K562 (cell line): Measurements from ENCODE around the gene EXOSC2. TPM values are rescaled to one million over a fixed set of nuclear protein-coding genes. Genes with fewer than 3 reads are reported as not detected.

Experiments
- ERF ChIP-seq: fragments of 450-650 bp; formaldehyde crosslinking; IDR thresholded peaks from 2 replicates; pipeline ENCODE4 v1.4.0; 2020; ENCODE audit warnings: mild to moderate bottlenecking, mixed read lengths
- FOXK1 ChIP-seq: sonication (generic); formaldehyde crosslinking; IDR thresholded peaks from 2 replicates; pipeline ENCODE4 v1.8.0; 2022; ENCODE audit warnings: missing genetic modification reagents, mild to moderate bottlenecking, borderline replicate concordance
- JUNB ChIP-seq: fragments of 450-650 bp; formaldehyde crosslinking; conservative IDR thresholded peaks from 2 replicates; pipeline ENCODE4 v1.4.0; 2020; ENCODE audit warnings: mild to moderate bottlenecking
- KLF10 ChIP-seq: fragments of 250-450 bp; sonication (Bioruptor Pico); IDR thresholded peaks from 2 replicates; pipeline ENCODE4 v1.6.1; 2021; ENCODE audit warnings: matching md5 sums
- KLF6 ChIP-seq: fragments of 250-450 bp; sonication (Bioruptor Pico); IDR thresholded peaks from 2 replicates; pipeline ENCODE4 v1.4.0; 2020; ENCODE audit warnings: mild to moderate bottlenecking, moderate library complexity, borderline replicate concordance
- PRMT5 ChIP-seq: sonication (generic); formaldehyde crosslinking; IDR thresholded peaks from 2 replicates; pipeline ENCODE4 v1.5.0; 2020; ENCODE audit warnings: missing genetic modification reagents
- PTBP1 ChIP-seq: fragments of 200-400 bp; formaldehyde crosslinking; IDR thresholded peaks from 2 replicates; pipeline ENCODE4 v1.6.1; 2017; ENCODE audit warnings: low read depth, low read length
- SMAD3 ChIP-seq: fragments of 450-650 bp; formaldehyde crosslinking; conservative IDR thresholded peaks from 2 replicates; pipeline ENCODE4 v1.4.0; 2020; ENCODE audit warnings: mild to moderate bottlenecking
- SRSF1 ChIP-seq: fragments of 200-400 bp; formaldehyde crosslinking; IDR thresholded peaks from 2 replicates; pipeline ENCODE4 v1.6.1; 2017; ENCODE audit warnings: mild to moderate bottlenecking, low read depth, low read length, moderate library complexity
- TAF9B ChIP-seq: fragments of 450-650 bp; IDR thresholded peaks from 2 replicates; pipeline ENCODE4 v1.6.1; 2018; ENCODE audit warnings: mild to moderate bottlenecking; ENCODE audit not compliant: partially characterized antibody
- ZNF224 ChIP-seq: sonication (generic); formaldehyde crosslinking; IDR thresholded peaks from 2 replicates; pipeline ENCODE4 v1.8.0; 2022; ENCODE audit warnings: mild to moderate bottlenecking, missing genetic modification reagents
- ZNF324 ChIP-seq: fragments of 250-450 bp; sonication (Bioruptor Pico); IDR thresholded peaks from 2 replicates; pipeline ENCODE4 v1.4.0; 2020; ENCODE audit warnings: mild to moderate bottlenecking
- polyA plus RNA-seq, 8 experiments: library from polyadenylated mRNA; depleted of rRNA in 4 of 8; stranded (reverse) in 5 of 8; unstranded in 3 of 8; fragments of >200 nt; fragmentation: Nextera tagmentation in 2 of 8; fragmentation: Illumina TruSeq in 1 of 8; extraction: Ambion mirVana in 2 of 8; extraction: Trizol in 1 of 8; gene quantifications; 2 replicates each; pipeline versions ENCODE4 v1.2.1 to v1.2.3, GENCODE V29; 2011 to 2014; ENCODE audit warnings: inconsistent platforms in 1 of 8, missing spikeins in 1 of 8
- total RNA-seq, 7 experiments: library from RNA; depleted of rRNA in 6 of 7; stranded (reverse); fragments of >200 nt in 6 of 7; fragmentation: Illumina TruSeq in 2 of 7; extraction: Trizol in 2 of 7; gene quantifications; 2 replicates each; pipeline versions ENCODE4 v1.2.1 to v1.2.3, GENCODE V29; 2011 to 2021; ENCODE audit warnings: low replicate concordance in 1 of 7
- TF ChIP-seq, protein P1 (sequence below): fragments of 250-450 bp; sonication (Bioruptor Pico); IDR thresholded peaks from 2 replicates; pipeline ENCODE4 v1.5.0; 2020; ENCODE audit warnings: mild to moderate bottlenecking, borderline replicate concordance
- TF ChIP-seq, protein P2 (sequence below): sonication (generic); formaldehyde crosslinking; IDR thresholded peaks from 2 replicates; pipeline ENCODE4 v1.8.0; 2022; ENCODE audit warnings: mild to moderate bottlenecking, missing genetic modification reagents
- TF ChIP-seq, protein P3 (sequence below), 2 experiments: fragments of 450-650 bp; formaldehyde crosslinking in 1 of 2; IDR thresholded peaks; 2 replicates each; pipeline versions ENCODE4 v1.4.0 to v1.6.1; 2014 to 2020; ENCODE audit warnings: mild to moderate bottlenecking in 2 of 2, borderline replicate concordance in 1 of 2, low read depth in 1 of 2
- TF ChIP-seq, protein P4 (sequence below): IDR thresholded peaks from 2 replicates; pipeline ENCODE4 v1.6.1; 2016; ENCODE audit warnings: missing genetic modification characterization, missing compliant biosample characterization

Gene EXOSC2
- total and polyA plus RNA-seq, 9 of the 15 experiments (the other 6 are each of a cell fraction or from before 2014, with no cell fraction given), result 46.0 to 101 (median 77.6) TPM

DNA sequence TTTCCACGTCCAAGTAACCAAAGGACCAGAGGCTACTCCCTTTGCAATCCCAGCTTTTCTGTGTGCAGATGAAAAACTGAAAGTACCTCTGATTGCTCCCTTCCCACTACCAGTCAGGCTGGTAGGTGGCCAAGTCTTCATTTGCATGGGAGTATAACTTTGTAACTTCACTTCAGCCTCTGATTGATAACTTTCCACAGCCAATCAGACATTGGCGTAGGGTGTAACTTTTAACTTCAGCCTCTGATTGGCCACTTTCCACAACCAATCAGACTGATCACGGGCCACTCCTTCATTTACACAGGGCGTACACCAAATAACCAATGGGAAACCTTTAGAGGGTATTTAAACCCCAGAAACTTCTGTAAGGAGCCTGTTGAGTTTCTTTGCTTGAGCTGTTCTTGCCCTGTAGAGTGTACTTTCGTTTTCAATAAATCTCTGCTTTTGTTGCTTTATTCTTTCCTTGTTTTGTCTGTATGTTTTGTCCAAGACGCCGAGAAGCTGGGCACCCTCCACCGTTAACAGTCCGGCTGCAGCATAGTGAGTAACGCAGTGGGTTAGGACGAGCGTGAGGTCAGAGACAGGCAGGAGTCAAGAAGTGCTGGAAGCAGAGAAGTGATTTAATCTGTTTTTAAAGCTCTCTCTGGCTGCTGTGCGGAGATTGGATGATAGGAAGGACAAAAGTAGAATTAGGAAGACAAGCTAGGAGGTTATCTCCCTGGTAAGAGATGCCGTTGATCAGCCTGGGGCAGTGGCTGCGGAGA is 3.5 kb upstream of the EXOSC2 start (continued):
- no peak for TF ChIP-seq KLF10 (CRISPR knock-in tag)
- no peak for TF ChIP-seq FOXK1 (CRISPR knock-in tag)
- TF ChIP-seq, protein P1, sequence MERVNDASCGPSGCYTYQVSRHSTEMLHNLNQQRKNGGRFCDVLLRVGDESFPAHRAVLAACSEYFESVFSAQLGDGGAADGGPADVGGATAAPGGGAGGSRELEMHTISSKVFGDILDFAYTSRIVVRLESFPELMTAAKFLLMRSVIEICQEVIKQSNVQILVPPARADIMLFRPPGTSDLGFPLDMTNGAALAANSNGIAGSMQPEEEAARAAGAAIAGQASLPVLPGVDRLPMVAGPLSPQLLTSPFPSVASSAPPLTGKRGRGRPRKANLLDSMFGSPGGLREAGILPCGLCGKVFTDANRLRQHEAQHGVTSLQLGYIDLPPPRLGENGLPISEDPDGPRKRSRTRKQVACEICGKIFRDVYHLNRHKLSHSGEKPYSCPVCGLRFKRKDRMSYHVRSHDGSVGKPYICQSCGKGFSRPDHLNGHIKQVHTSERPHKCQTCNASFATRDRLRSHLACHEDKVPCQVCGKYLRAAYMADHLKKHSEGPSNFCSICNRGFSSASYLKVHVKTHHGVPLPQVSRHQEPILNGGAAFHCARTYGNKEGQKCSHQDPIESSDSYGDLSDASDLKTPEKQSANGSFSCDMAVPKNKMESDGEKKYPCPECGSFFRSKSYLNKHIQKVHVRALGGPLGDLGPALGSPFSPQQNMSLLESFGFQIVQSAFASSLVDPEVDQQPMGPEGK, result no peak
- no peak for TF ChIP-seq SRSF1
- no peak for TF ChIP-seq ZNF224 (CRISPR knock-in tag)
- TF ChIP-seq SMAD3, result no peak
- TF ChIP-seq, protein P2, sequence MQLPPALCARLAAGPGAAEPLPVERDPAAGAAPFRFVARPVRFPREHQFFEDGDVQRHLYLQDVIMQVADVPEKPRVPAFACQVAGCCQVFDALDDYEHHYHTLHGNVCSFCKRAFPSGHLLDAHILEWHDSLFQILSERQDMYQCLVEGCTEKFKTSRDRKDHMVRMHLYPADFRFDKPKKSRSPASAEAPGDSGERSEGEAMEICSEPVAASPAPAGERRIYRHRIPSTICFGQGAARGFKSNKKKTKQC (CRISPR knock-in tag), result no peak
- no peak for TF ChIP-seq PRMT5
- no peak for TF ChIP-seq JUNB (CRISPR knock-in tag)
- TF ChIP-seq ZNF324 (CRISPR knock-in tag), result no peak
- no peak for TF ChIP-seq PTBP1
- no peak for TF ChIP-seq ERF (CRISPR knock-in tag)
- no peak for TF ChIP-seq KLF6 (CRISPR knock-in tag)
- TF ChIP-seq, protein P3, sequence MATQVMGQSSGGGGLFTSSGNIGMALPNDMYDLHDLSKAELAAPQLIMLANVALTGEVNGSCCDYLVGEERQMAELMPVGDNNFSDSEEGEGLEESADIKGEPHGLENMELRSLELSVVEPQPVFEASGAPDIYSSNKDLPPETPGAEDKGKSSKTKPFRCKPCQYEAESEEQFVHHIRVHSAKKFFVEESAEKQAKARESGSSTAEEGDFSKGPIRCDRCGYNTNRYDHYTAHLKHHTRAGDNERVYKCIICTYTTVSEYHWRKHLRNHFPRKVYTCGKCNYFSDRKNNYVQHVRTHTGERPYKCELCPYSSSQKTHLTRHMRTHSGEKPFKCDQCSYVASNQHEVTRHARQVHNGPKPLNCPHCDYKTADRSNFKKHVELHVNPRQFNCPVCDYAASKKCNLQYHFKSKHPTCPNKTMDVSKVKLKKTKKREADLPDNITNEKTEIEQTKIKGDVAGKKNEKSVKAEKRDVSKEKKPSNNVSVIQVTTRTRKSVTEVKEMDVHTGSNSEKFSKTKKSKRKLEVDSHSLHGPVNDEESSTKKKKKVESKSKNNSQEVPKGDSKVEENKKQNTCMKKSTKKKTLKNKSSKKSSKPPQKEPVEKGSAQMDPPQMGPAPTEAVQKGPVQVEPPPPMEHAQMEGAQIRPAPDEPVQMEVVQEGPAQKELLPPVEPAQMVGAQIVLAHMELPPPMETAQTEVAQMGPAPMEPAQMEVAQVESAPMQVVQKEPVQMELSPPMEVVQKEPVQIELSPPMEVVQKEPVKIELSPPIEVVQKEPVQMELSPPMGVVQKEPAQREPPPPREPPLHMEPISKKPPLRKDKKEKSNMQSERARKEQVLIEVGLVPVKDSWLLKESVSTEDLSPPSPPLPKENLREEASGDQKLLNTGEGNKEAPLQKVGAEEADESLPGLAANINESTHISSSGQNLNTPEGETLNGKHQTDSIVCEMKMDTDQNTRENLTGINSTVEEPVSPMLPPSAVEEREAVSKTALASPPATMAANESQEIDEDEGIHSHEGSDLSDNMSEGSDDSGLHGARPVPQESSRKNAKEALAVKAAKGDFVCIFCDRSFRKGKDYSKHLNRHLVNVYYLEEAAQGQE (IDR thresholded peaks at IDR 0.05; ENCODE audit: borderline replicate concordance), result no peak
- TF ChIP-seq, protein P3 (CRISPR knock-in tag; IDR thresholded peaks at IDR 0.05; ENCODE audit: low read depth), result no peak
- TF ChIP-seq, protein P4, sequence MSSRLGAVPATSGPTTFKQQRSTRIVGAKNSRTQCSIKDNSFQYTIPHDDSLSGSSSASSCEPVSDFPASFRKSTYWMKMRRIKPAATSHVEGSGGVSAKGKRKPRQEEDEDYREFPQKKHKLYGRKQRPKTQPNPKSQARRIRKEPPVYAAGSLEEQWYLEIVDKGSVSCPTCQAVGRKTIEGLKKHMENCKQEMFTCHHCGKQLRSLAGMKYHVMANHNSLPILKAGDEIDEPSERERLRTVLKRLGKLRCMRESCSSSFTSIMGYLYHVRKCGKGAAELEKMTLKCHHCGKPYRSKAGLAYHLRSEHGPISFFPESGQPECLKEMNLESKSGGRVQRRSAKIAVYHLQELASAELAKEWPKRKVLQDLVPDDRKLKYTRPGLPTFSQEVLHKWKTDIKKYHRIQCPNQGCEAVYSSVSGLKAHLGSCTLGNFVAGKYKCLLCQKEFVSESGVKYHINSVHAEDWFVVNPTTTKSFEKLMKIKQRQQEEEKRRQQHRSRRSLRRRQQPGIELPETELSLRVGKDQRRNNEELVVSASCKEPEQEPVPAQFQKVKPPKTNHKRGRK (tag), result no peak
- TF ChIP-seq TAF9B, result no peak
